GM15510 (cell line): ENCODE measurements around the gene PDZD2.

ENCODE experiments used
- POLR2A ChIP-seq: IDR thresholded peaks from 3 replicates; pipeline ENCODE4 v1.6.1; 2011; ENCODE audit warnings: borderline replicate concordance; ENCODE audit not compliant: insufficient read length; ENCODE audit errors: extremely low read depth

PDZD2 gene

DNA sequence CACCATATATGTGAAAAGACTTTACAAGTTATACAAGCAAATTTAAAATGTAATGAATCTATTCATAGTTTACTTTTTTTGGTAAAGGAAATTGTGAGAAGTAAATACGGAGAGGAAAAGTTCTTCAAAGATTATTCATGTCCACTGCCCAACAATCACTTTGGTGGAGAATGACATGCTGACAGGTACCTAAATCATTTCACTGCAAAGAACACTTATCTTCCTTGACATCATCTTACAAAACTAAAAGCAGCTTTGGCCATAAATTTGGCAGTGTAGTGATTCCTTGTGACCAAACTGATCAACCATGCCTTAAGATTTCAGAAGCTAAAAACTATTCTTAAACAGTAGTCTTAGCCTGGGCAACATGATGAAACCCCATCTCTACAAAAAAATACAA lies 492.7 kb downstream of the PDZD2 start:
- no peak for TF ChIP-seq POLR2A

GRCh38 chr5:32132757-32133156 lies 493.8 kb downstream of the PDZD2 start:
- no peak for TF ChIP-seq POLR2A

- no peak for TF ChIP-seq POLR2A
These were observed 496.2 kb downstream of the PDZD2 start for GRCh38 chr5:32135086-32135485.

GRCh38 chr5:32136342-32136741 lies 497.4 kb downstream of the PDZD2 start:
- no peak for TF ChIP-seq POLR2A

DNA sequence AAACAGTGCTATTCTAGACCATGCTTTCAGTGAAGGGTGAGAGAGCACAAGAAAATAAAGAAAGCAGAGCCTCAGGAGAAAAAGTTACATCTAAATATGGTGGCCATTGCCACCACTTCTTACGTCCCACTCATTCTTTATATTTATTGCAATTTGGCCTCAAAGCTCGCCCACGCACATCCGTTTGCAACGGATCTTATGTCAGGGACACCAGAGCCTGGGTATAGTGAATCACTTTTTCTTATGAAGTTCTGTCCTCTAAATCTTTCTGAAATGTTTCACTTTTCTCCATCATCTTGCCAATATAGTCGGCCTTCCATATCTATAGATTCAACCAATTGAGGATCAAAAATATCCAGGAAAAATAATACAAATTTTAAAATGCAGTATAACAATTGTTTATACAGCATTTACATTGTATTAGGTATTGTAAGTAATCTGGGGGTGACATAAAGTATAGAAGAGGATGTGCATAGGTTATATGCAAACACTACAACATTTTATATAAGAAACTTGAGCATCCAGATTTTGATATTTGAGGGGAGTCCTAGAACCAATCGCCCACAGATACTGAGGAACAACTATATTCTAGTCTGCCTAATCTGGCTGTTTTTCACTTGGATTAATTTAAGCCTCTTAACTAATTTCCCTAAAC lies 500.0 kb downstream of the PDZD2 start:
- TF ChIP-seq POLR2A = no peak

DNA sequence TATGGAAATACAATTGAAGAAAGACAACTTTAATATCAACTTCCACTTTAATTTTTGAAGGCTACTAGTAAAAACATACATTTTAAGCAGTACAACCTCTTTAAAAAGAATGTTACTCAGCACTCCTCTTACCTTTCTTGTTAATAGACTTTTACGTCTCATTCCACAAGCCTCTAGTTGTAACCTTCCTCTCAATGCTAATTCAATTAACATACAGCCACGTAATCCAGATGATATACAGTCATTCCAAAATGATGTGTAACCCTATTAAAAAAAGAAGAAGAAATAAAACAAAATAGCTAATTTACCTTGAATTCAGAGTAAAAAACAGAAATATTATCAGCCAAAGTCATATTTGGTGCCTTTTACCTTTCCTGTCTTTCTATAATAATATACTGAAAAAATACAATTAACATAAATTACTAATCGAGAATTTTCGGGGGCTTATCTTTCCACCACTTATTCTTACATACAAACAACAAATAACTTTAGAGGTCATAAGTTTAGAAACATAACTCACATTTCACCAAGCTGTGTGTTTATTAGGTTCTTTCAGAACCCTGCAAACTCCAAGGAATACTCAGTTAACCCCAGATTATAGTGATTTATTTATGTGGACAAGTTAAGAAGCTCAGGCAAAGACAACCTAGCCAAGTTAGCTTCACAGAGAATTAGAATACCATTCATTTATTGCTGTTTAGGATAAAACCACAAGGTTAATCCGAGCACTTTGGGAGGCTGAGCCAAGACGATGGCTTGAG lies 504.9 kb downstream of the PDZD2 start:
- no peak for TF ChIP-seq POLR2A

- no peak for TF ChIP-seq POLR2A
These were observed 505.7 kb downstream of the PDZD2 start for GRCh38 chr5:32144378-32145207.

DNA sequence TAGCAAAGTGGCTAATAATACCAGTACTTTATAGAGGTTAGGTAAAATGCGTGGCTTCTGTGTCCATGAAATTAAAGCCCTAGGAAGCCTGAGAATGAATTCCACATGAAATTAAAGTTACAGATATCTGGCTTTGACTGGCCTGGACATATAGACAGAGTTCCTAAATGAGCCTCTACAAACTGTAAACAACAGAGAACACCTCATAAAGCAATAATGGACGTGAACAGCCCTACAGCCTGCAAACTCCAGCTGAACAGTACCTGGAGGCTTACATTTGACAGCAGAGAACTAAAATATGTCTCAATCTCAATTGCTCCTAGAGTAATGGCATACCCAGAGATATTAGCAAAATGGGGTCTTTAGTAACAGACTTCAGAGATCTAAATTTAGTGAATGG lies 506.4 kb downstream of the PDZD2 start:
- no peak for TF ChIP-seq POLR2A

- no peak for TF ChIP-seq POLR2A
These were observed 508.3 kb downstream of the PDZD2 start for GRCh38 chr5:32147236-32147635.

DNA sequence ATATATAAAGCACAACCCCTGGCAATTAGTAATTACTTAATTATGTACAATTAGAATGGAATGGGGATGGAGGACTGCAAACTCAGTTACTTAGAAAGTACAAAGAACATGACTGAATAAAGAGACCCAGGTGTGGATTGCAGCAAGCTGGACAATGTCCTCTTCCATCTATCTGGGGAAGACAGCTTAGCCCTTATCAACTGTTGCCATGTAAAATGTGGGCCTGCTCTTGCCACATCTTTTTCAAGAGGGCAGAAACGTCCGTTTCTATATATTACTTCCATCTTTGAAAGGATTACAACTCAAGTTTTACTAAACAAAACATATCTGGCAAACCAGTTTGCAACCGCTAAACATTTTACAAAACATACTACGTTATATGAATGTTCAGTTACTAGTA lies 509.0 kb downstream of the PDZD2 start:
- no peak for TF ChIP-seq POLR2A

GRCh38 chr5:32150366-32150765 lies 511.4 kb downstream of the PDZD2 start:
- no peak for TF ChIP-seq POLR2A

DNA sequence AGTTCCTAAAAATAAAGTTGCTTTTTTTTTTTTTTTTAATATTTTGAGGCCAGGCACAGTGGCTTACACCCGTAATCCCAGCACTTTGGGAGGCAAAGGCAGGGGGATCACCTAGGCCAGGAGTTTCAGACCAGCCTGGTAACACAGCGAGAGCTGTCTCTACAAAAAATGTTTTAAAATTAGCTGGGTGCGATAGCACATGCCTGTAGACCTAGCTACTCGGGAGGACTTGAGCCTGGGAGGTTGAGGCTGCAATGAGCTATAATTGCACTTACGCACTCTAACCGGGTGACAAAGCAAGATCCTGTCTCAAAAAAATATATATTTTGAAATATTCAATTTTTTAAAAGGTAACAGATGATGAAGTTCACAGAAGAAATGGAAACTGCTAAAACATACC lies 512.3 kb downstream of the PDZD2 start:
- TF ChIP-seq POLR2A = no peak

- TF ChIP-seq POLR2A = no peak
These were observed 514.8 kb downstream of the PDZD2 start for GRCh38 chr5:32153723-32154122.

- no peak for TF ChIP-seq POLR2A
These were observed 516.3 kb downstream of the PDZD2 start for GRCh38 chr5:32155211-32155610.

GRCh38 chr5:32156635-32157034 lies 517.7 kb downstream of the PDZD2 start:
- no peak for TF ChIP-seq POLR2A

- no peak for TF ChIP-seq POLR2A
These were observed 518.1 kb downstream of the PDZD2 start for GRCh38 chr5:32157078-32157477.

DNA sequence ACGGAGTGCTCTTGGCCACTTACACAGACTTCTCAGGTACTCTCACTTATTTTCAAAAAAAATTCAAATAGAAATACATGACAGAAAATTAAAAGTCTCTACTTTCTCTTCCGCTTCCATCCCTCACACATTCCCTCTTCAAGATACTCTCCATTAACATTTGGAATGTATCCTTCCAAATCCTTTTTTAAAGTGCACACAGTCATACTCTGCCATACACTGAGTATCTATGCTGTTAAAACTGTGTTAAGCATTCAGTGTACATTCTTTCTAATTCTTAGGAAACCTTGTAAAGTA lies 519.7 kb downstream of the PDZD2 start:
- no peak for TF ChIP-seq POLR2A
